HG03469 (cell line): ENCODE measurements around the gene ABCD1.
"Not testable (repeated sequence)": the region's sequence is repeated elsewhere in the genome, so short reads cannot be mapped to it uniquely, and the experiment has no call there.

Experiments used
- ATAC-seq: cut with Tn5 transposase; IDR thresholded peaks from one replicate; pipeline ENCODE4 v1.9.1; 2021; ENCODE audit warnings: mild to moderate bottlenecking, moderate library complexity, moderate number of reproducible peaks; ENCODE audit not compliant: unreplicated experiment

ABCD1 gene

GRCh38 chrX:153693216-153694086 is 31.2 kb upstream of the ABCD1 start:
- ATAC-seq: no peak

GRCh38 chrX:153694256-153694655 is 30.4 kb upstream of the ABCD1 start:
- not testable (repeated sequence) for ATAC-seq

GRCh38 chrX:153694687-153695270 is 29.9 kb upstream of the ABCD1 start:
- no peak for ATAC-seq

GRCh38 chrX:153696100-153696499 is 28.6 kb upstream of the ABCD1 start:
- ATAC-seq: no peak

- ATAC-seq: not testable (repeated sequence)
Observed at GRCh38 chrX:153696538-153696937, 28.1 kb upstream of the ABCD1 start.

GRCh38 chrX:153696986-153697722 is 27.5 kb upstream of the ABCD1 start:
- not testable (repeated sequence) for ATAC-seq

GRCh38 chrX:153697924-153698865 is 26.5 kb upstream of the ABCD1 start:
- ATAC-seq: no peak

- not testable (repeated sequence) for ATAC-seq
Observed at GRCh38 chrX:153699210-153699783, 25.4 kb upstream of the ABCD1 start.

- not testable (repeated sequence) for ATAC-seq
Observed at GRCh38 chrX:153699784-153700371, 24.8 kb upstream of the ABCD1 start.

GRCh38 chrX:153700376-153700945 is 24.2 kb upstream of the ABCD1 start:
- no peak for ATAC-seq

- no peak for ATAC-seq
Observed at GRCh38 chrX:153700967-153701366, 23.7 kb upstream of the ABCD1 start.

- no peak for ATAC-seq
Observed at GRCh38 chrX:153701706-153702105, 22.9 kb upstream of the ABCD1 start.

GRCh38 chrX:153702336-153703035 is 22.2 kb upstream of the ABCD1 start:
- no peak for ATAC-seq

- no peak for ATAC-seq
Observed at GRCh38 chrX:153703036-153703370, 21.7 kb upstream of the ABCD1 start.

- no peak for ATAC-seq
Observed at GRCh38 chrX:153704021-153704526, 20.6 kb upstream of the ABCD1 start.

- not testable (repeated sequence) for ATAC-seq
Observed at GRCh38 chrX:153704631-153705402, 19.8 kb upstream of the ABCD1 start.

GRCh38 chrX:153705403-153706060 is 19.1 kb upstream of the ABCD1 start:
- not testable (repeated sequence) for ATAC-seq
